GM21619 (cell line): Measurements from ENCODE around the gene HLA-DOA.
A peak's percentile ranks its signal among the peaks of the same experiment; 100 is the strongest.

Source experiments
- ATAC-seq: cut with Tn5 transposase; IDR thresholded peaks from one replicate; pipeline ENCODE4 v1.9.1; 2021; ENCODE audit not compliant: unreplicated experiment

Gene HLA-DOA

DNA sequence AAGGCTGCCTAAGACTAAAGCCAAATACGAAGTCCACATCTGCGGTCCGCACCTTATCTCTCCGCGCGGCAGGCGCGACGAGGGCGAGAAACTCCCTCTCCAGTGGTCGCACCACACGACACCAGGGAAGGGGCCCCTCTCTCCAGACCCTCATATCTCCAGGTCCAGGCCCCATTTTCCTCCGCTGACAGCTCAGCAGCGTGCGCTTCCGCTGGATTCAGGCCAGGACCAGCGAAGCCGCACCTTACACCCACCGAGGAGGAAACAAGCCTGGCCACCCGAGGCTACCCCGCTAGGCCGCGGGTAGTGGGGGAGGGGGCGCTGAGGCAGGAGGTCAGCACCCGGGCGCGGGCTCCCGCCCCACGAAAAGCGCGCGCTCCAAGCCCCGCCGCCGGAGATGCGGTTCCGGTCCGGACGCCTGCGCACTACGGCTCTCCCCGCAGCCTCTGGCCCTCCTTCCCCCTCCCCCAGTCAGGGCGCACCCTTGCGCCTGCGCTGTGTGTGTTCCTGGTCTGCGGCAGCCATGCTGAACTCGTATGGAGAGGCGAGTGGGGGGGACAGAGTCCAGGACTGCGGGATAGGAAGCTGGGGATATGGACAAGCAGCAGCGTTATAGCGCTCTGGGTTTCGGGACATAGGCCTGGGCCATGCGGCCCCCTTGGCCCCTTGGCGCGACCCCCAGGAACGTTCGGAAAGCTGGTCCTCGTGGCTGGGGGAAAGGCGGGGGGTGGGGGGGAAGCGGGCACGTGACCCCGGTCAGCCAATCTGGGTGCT, 41.1 kb downstream of the HLA-DOA start, which contains the start of gene BRD2:
Gene BRD2 (plus strand): TSS at position 502 of the 774 bp plus-strand sequence. CDS start 4,305 bp downstream, outside the sequence.
- peak; percentile 28 for ATAC-seq

DNA sequence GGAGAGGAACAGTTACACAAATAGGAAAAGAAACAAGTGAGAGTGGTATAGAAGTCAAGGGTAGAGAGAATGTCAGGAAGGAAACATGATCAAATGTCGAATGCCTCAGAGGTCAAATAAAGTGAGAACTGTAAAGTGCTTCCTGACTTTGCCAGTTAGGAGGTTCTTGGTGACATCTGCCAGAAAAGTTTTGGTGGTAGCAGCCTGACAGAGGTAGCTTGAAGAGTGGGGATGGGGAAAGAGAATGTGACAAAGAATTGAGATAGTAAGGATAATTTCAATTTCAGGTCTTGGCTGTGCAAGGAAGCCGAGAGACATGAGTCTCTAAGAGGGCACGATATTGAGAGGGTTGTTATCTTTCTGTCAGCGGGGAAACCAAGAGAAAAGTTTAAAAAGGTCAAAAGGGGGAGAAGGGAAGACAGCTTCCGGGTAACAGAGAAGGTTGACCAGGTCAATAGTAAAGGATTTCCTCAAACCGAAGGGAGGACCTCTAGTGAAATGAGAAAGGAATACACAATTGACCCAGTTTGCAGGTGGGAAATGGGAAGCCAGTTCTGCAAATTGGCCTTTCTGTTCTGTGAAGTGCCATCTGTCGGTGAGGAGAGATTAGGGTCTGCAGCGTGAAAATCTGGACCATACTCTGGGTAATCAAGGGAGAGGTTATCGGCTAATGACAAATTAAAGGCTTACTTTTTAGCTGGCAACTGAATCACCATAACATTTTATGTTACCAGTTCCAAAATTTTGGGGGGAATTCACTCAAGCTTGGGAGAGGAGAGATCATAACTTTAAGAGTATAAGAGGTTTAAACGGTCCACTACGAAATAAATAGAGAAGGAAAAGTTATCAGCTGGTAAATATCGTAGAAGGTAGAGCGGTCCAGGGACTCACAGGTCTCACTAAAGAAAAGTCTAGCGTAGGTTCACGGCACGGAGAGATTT, 42.0 kb downstream of the HLA-DOA start:
- ATAC-seq, result no peak

DNA sequence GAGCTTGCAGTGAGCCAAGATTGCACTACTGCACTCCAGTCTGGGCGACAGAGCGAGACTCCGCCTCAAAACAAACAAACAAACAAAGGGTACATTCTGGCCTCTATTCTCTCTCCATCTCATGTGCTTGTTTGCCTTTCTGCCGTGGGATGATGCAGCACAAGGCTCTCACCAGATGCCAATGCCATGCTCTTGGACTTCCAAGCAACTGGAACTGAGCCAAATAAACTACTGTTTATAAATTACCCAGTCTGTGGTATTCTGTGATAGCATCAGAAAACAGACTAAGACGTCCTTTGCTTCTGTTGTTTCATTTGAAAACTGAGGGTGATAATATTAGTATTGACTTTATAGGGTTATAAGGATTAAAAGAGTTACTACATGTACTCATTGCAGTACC, 44.6 kb downstream of the HLA-DOA start:
- no peak for ATAC-seq

- no peak for ATAC-seq
Observed at GRCh38 chr6:32963866-32964265, 45.5 kb downstream of the HLA-DOA start.

GRCh38 chr6:32962213-32962826, 47.1 kb downstream of the HLA-DOA start:
- ATAC-seq, result no peak

GRCh38 chr6:32960563-32960962, 48.8 kb downstream of the HLA-DOA start:
- no peak for ATAC-seq

- no peak for ATAC-seq
Observed at GRCh38 chr6:32956176-32956575, 53.2 kb downstream of the HLA-DOA start.

DNA sequence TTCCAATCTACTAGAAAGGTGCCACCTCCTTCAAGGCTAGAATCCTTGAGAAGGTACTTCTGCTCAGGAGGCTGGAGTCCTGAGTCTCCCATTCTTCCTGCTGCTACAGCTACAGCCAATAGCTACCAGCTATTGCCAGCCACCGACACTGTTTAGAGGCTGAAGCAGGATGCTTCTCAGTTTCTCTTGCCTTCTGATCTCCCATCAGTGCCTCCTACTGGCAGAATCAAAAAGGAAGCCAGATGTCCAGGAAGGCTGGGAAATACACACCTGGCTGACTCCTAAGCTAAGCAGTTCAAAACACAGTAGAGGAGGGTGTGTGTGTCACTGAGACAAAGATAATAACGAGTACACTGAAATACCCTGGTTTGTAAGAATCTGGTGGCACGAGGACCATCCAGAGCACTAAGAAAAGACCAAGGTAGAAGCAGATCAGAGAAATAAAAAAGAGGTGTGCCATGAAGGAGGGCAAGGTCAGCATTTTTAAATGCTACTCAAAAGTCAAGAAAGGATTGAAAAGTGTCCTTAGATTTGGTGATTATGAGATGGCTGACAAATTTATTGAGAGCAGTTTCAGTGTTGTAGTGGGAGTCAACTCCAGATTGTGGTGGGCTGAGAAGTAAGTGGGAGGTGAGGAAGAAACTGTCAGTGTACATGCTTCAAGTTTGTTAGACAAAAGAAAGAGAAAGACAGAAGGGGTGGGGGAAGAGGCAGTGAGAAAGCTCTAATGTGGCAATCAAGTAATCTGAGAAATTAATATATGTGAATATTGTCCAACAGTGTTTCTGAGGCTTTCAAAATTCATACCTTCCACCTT, 54.2 kb downstream of the HLA-DOA start:
- ATAC-seq, result no peak

DNA sequence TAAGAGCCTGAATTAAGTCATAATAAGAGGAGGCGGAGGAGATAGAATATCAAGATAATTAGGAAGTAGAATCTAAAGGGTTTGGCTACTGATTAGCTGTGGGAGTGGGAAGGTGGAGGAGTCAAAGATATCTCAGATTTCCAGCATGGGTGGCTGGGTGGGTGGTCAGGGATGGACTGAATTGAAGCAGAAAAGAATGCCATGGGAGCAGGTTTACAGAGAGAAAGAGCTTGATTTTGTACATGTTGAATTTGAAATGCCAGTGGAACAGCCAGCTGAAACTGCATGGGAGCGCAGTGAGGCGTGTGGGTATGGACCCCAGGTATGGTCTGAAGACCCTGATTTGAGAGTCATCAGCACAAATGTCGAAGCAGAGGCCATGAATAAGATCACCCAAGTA, 55.1 kb downstream of the HLA-DOA start:
- no peak for ATAC-seq
